Body of pancreas (tissue), 4 donors: ENCODE data around the gene UBA5.

Experiments
- CTCF ChIP-seq, 7 experiments: fragments of 450-650 bp in 4 of 7; fragments of 200-600 bp in 3 of 7; sonication (generic) in 3 of 7; IDR thresholded peaks; one replicate each; pipeline ENCODE4 v1.5.1; 2016 to 2019; ENCODE audit warnings: antibody characterized with exemption in 7 of 7
- POLR2A ChIP-seq, 3 donors: fragments of 450-650 bp; IDR thresholded peaks; one replicate each; pipeline ENCODE4 v1.6.1; 2016; ENCODE audit warnings: antibody characterized with exemption in 3 of 3, mild to moderate bottlenecking in 2 of 3

- TF ChIP-seq CTCF (IDR thresholded peaks at IDR 0.05) (no peak), POLR2A (IDR thresholded peaks at IDR 0.05) (no peak)
Measured at GRCh38 chr3:132681421-132681820, 21.3 kb downstream of the UBA5 start.
